WTC11 (cell line): Measurements from ENCODE around the gene ZNF606. TPM values are rescaled to one million over a fixed set of nuclear protein-coding genes. Genes with fewer than 3 reads are reported as not detected.

Experiments
- ATAC-seq: fragments of 200-7000 bp; cut with Tn5 transposase; 2 replicates; pipeline ENCODE4 v1.10.0; 2021; ENCODE audit warnings: mild to moderate bottlenecking, moderate library complexity
- CTCF ChIA-PET: fragments of 300-600 bp; sonication (Branson Sonifier 250); formaldehyde crosslinking; loops from one replicate; lab custom pipeline; 2021; ENCODE audit warnings: antibody characterized with exemption; lab: Charles Lee
- POLR2A ChIA-PET: fragments of 350-600 bp; sonication (Branson Sonifier 250); formaldehyde crosslinking; loops from one replicate; lab custom pipeline; 2021; ENCODE audit warnings: antibody characterized with exemption; lab: Charles Lee
- DNase-seq: peaks from one replicate; pipeline ENCODE4 v3.0.0; 2021; ENCODE audit warnings: low spot score
- H3K27ac Mint-ChIP-seq: 2 replicates; pipeline ENCODE4 v1.8.0; 2021; ENCODE audit warnings: mixed read lengths
- H3K27me3 Mint-ChIP-seq: 2 replicates; pipeline ENCODE4 v1.8.0; 2021; ENCODE audit warnings: low read depth, mild to moderate bottlenecking, moderate library complexity, mixed read lengths
- H3K36me3 Mint-ChIP-seq: 2 replicates; pipeline ENCODE4 v1.8.0; 2021; ENCODE audit warnings: mixed read lengths
- H3K4me1 Mint-ChIP-seq: 2 replicates; pipeline ENCODE4 v1.8.0; 2022; ENCODE audit warnings: mixed read lengths
- H3K4me3 Mint-ChIP-seq: 2 replicates; pipeline ENCODE4 v1.8.0; 2021; ENCODE audit warnings: mild to moderate bottlenecking, moderate library complexity, mixed read lengths
- H3K9me3 Mint-ChIP-seq: 2 replicates; pipeline ENCODE4 v1.8.0; 2021; ENCODE audit warnings: mixed read lengths
- AR ChIP-seq: fragments of 250-450 bp; sonication (Bioruptor Pico); IDR thresholded peaks from 2 replicates; pipeline ENCODE4 v1.9.0; 2021; ENCODE audit warnings: mild to moderate bottlenecking
- CREM ChIP-seq: sonication (generic); formaldehyde crosslinking; IDR thresholded peaks from 2 replicates; pipeline ENCODE4 v1.8.1; 2022; ENCODE audit warnings: mild to moderate bottlenecking, missing genetic modification reagents, moderate library complexity
- E2F5 ChIP-seq: sonication (generic); formaldehyde crosslinking; IDR thresholded peaks from 2 replicates; pipeline ENCODE4 v1.8.1; 2022; ENCODE audit warnings: mild to moderate bottlenecking, moderate library complexity, missing genetic modification reagents
- ERG ChIP-seq: fragments of 250-450 bp; sonication (Bioruptor Pico); IDR thresholded peaks from 2 replicates; pipeline ENCODE4 v1.8.0; 2021; ENCODE audit warnings: mild to moderate bottlenecking
- FOXK1 ChIP-seq: sonication (generic); formaldehyde crosslinking; IDR thresholded peaks from 2 replicates; pipeline ENCODE4 v1.8.0; 2022; ENCODE audit warnings: mild to moderate bottlenecking, moderate library complexity, missing genetic modification reagents
- FOXP1 ChIP-seq: sonication (generic); formaldehyde crosslinking; IDR thresholded peaks from 2 replicates; pipeline ENCODE4 v1.8.0; 2022; ENCODE audit warnings: missing genetic modification reagents, mild to moderate bottlenecking, moderate library complexity, borderline replicate concordance
- NFYB ChIP-seq: sonication (generic); formaldehyde crosslinking; conservative IDR thresholded peaks from 2 replicates; pipeline ENCODE4 v1.8.0; 2022; ENCODE audit warnings: low read depth, missing genetic modification reagents
- NR1H2 ChIP-seq: sonication (generic); formaldehyde crosslinking; IDR thresholded peaks from 2 replicates; pipeline ENCODE4 v1.9.0; 2021; ENCODE audit warnings: mild to moderate bottlenecking, moderate library complexity, missing genetic modification reagents
- NR2C2 ChIP-seq: sonication (generic); formaldehyde crosslinking; IDR thresholded peaks from 2 replicates; pipeline ENCODE4 v1.8.0; 2022; ENCODE audit warnings: mild to moderate bottlenecking, missing genetic modification reagents
- PRDM15 ChIP-seq: sonication (generic); formaldehyde crosslinking; IDR thresholded peaks from 2 replicates; pipeline ENCODE4 v1.8.0; 2022; ENCODE audit warnings: missing genetic modification reagents
- TEAD4 ChIP-seq: sonication (generic); formaldehyde crosslinking; IDR thresholded peaks from 2 replicates; pipeline ENCODE4 v1.8.0; 2022; ENCODE audit warnings: mild to moderate bottlenecking, missing genetic modification reagents
- TP53 ChIP-seq: sonication (generic); formaldehyde crosslinking; IDR thresholded peaks from 2 replicates; pipeline ENCODE4 v1.8.1; 2023; ENCODE audit warnings: mild to moderate bottlenecking, missing genetic modification reagents
- USF2 ChIP-seq: sonication (generic); formaldehyde crosslinking; IDR thresholded peaks from 2 replicates; pipeline ENCODE4 v1.8.1; 2023; ENCODE audit warnings: mild to moderate bottlenecking, missing genetic modification reagents, moderate library complexity
- ZMAT4 ChIP-seq: fragments of 250-450 bp; sonication (Bioruptor Pico); IDR thresholded peaks from 2 replicates; pipeline ENCODE4 v1.9.0; 2021; ENCODE audit warnings: mild to moderate bottlenecking
- total RNA-seq: library from RNA; stranded (reverse); gene quantifications from 3 replicates; pipeline ENCODE4 v1.2.3, GENCODE V29; 2021

Gene ZNF606
- total RNA-seq, 1 experiment from 2014 or later: 26.1 TPM

- TF ChIP-seq AR (CRISPR knock-in tag): no peak
- TF ChIP-seq NR2C2 (CRISPR knock-in tag): no peak
- no peak for TF ChIP-seq USF2 (CRISPR knock-in tag)
- TF ChIP-seq PRDM15 (CRISPR knock-in tag): no peak
- no peak for TF ChIP-seq E2F5 (CRISPR knock-in tag)
- TF ChIP-seq TEAD4: no peak
- TF ChIP-seq NR1H2 (CRISPR knock-in tag): no peak
- no peak for TF ChIP-seq TP53
- TF ChIP-seq, all 79 proteins: peak for 0
These were observed 11.5 kb upstream of the ZNF606 start (continued) for GRCh38 chr19:58014141-58014540.

- Mint-ChIP-seq H3K36me3 (peaks cover 26% of the 10 kb centered on the region), H3K27ac (no peak overlapping the region), H3K4me1 (peaks cover 13% of the 10 kb centered on the region), H3K4me3 (peak overlapping the region; percentile 24; the same call in 1 of the 2 replicates), H3K9me3 (peaks cover 9% of the 10 kb centered on the region), H3K27me3 (peaks cover 6% of the 10 kb centered on the region)
- DNase-seq (no peak), ATAC-seq (no peak)
- ChIA-PET POLR2A (no interaction called here), CTCF (interaction anchor here (0.6 kb wide), 1 partner anchor 294 kb away, joined by 4 read pairs; no protein-coding TSS in a partner anchor)
- no peak for TF ChIP-seq FOXK1 (CRISPR knock-in tag)
- no peak for TF ChIP-seq NFYB (CRISPR knock-in tag)
- no peak for TF ChIP-seq ZMAT4
- TF ChIP-seq FOXP1 (CRISPR knock-in tag): no peak
- TF ChIP-seq ERG (CRISPR knock-in tag): no peak
- TF ChIP-seq CREM (CRISPR knock-in tag): no peak
These were observed 7.9 kb upstream of the ZNF606 start for GRCh38 chr19:58010507-58010906.
